OCI-LY7 (cell line): Measurements from ENCODE around the gene LTK. TPM values are rescaled to one million over a fixed set of nuclear protein-coding genes. Genes with fewer than 3 reads are reported as not detected.

Source experiments
- BruUV-seq: library from RNA; stranded (reverse); fragments of 400-500 nt; replicated peaks from 2 replicates; lab custom pipeline; 2021; lab: Mats Ljungman, UMichigan
- CTCF ChIA-PET: fragments of 300-600 bp; sonication (Branson Sonifier 250); formaldehyde crosslinking; loops from one replicate; lab custom pipeline; 2022; ENCODE audit warnings: antibody characterized with exemption; ENCODE audit not compliant: unreplicated experiment; lab: Charles Lee
- POLR2A ChIA-PET: fragments of 300-600 bp; sonication (Branson Sonifier 250); formaldehyde crosslinking; loops from one replicate; lab custom pipeline; 2022; ENCODE audit warnings: antibody characterized with exemption; lab: Charles Lee
- DNase-seq: peaks from one replicate; pipeline ENCODE4 v3.0.0-alpha.2; 2015; ENCODE audit warnings: low spot score
- H2AFZ ChIP-seq: fragments of 200-600 bp; sonication (generic), shearing (Covaris generic); 2 replicates; pipeline ENCODE4 v1.6.1; 2014; ENCODE audit warnings: mild to moderate bottlenecking, antibody characterized with exemption, low read length, moderate library complexity
- H3K27ac ChIP-seq: fragments of 200-600 bp; sonication (generic); 2 replicates; pipeline ENCODE4 v1.5.1; 2014; ENCODE audit warnings: mixed run types, low read depth, mild to moderate bottlenecking, moderate library complexity, low read length, inconsistent platforms; ENCODE audit not compliant: poor library complexity, severe bottlenecking
- H3K36me3 ChIP-seq: fragments of 200-600 bp; sonication (generic); 2 replicates; pipeline ENCODE4 v1.6.1; 2014; ENCODE audit warnings: mild to moderate bottlenecking, antibody characterized with exemption, low read length, moderate library complexity, mixed read lengths; ENCODE audit not compliant: insufficient read depth
- H3K4me1 ChIP-seq: fragments of 200-600 bp; sonication (generic); 2 replicates; pipeline ENCODE4 v1.5.1; 2014; ENCODE audit warnings: mild to moderate bottlenecking, low read length; ENCODE audit not compliant: insufficient read depth, poor library complexity, severe bottlenecking
- H3K4me2 ChIP-seq: fragments of 200-600 bp; sonication (generic); 2 replicates; pipeline ENCODE4 v1.6.1; 2014; ENCODE audit warnings: mild to moderate bottlenecking, low read length
- H3K4me3 ChIP-seq: fragments of 200-600 bp; sonication (generic); 2 replicates; pipeline ENCODE4 v1.5.1; 2014; ENCODE audit warnings: mild to moderate bottlenecking, low read depth, low read length; ENCODE audit not compliant: poor library complexity, severe bottlenecking
- H3K79me2 ChIP-seq: fragments of 200-600 bp; sonication (generic); 2 replicates; pipeline ENCODE4 v1.6.1; 2016; ENCODE audit warnings: low read depth, mild to moderate bottlenecking, low read length, moderate library complexity, mixed read lengths; ENCODE audit not compliant: insufficient read depth
- H3K9me2 ChIP-seq: fragments of 200-600 bp; sonication (generic); 2 replicates; pipeline ENCODE4 v1.6.1; 2016; ENCODE audit warnings: mild to moderate bottlenecking, low read length, mixed read lengths; ENCODE audit not compliant: insufficient read depth
- H3K9me3 ChIP-seq: fragments of 200-600 bp; sonication (generic); 2 replicates; pipeline ENCODE4 v1.6.1; 2014; ENCODE audit warnings: mild to moderate bottlenecking, mixed run types, low read length, mixed read lengths
- H4K20me1 ChIP-seq: fragments of 200-600 bp; sonication (generic); 2 replicates; pipeline ENCODE4 v1.6.1; 2014; ENCODE audit warnings: mild to moderate bottlenecking, antibody characterized with exemption, low read length, moderate library complexity, mixed read lengths; ENCODE audit not compliant: insufficient read depth
- EZH2phosphoT487 ChIP-seq: fragments of 200-600 bp; sonication (generic); IDR thresholded peaks from 2 replicates; pipeline ENCODE4 v1.6.1; 2018; ENCODE audit warnings: low read depth, borderline replicate concordance, mild to moderate bottlenecking, mixed run types, antibody characterized with exemption, low read length, moderate library complexity, mixed read lengths
- intact Hi-C: fragments of 100-400 bp; cut with micrococcal nuclease; formaldehyde crosslinking; loops from one replicate; pipeline ENCODE4 v1.10.0; 2022; ENCODE audit not compliant: unreplicated experiment
- total RNA-seq, 2 experiments: library from RNA; depleted of rRNA in 1 of 2; stranded (reverse); fragments of >200 nt in 1 of 2; shearing (Covaris generic) in 1 of 2; gene quantifications; 2 replicates each; pipeline ENCODE4 v1.2.3, GENCODE V29; 2014 to 2022
- TF ChIP-seq, protein P1 (sequence below): fragments of 200-600 bp; sonication (generic); conservative IDR thresholded peaks from 2 replicates; pipeline ENCODE4 v1.5.1; 2014; ENCODE audit warnings: mild to moderate bottlenecking, antibody characterized with exemption, low read length, moderate library complexity, mixed read lengths

LTK gene
- total RNA-seq, 2 experiments from 2014 or later, result 0.11 to 0.22 TPM

DNA sequence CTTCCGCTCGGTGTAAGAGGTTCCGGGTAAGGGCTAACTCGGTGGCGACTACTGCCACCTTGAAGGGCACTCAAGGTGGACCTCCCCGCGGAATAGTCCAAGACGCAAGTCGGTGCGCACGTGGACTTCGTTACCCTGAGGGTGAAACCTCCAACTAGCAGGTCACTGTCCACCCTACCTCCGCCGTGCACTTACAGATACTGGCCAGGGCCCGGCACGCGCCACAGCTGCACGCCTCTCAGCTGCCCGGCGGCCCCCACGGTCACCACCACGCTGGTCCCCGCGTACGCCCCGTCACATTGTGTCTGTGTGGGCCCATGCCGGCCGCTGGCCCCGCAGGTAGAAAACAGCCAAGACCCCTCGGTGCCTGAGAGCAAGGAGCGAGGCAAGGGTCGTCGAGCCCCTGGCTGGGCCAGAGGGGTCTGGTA is 1.1 kb downstream of the LTK start:
- Histone ChIP-seq H3K9me3 (no peaks in the 10 kb centered on the region), H3K4me2 (no peak overlapping the region), H4K20me1 (no peaks in the 10 kb centered on the region), H3K27ac (no peak overlapping the region), H3K79me2 (no peaks in the 10 kb centered on the region), H3K4me1 (no peaks in the 10 kb centered on the region), H3K4me3 (no peak overlapping the region), H3K36me3 (no peaks in the 10 kb centered on the region), H3K9me2 (no peaks in the 10 kb centered on the region), H2AFZ (no peak overlapping the region)
- no TSS peak for BruUV-seq
- intact Hi-C loops, result no loop called here
- POLR2A ChIA-PET, result no interaction called here
- TF ChIP-seq, protein P1, sequence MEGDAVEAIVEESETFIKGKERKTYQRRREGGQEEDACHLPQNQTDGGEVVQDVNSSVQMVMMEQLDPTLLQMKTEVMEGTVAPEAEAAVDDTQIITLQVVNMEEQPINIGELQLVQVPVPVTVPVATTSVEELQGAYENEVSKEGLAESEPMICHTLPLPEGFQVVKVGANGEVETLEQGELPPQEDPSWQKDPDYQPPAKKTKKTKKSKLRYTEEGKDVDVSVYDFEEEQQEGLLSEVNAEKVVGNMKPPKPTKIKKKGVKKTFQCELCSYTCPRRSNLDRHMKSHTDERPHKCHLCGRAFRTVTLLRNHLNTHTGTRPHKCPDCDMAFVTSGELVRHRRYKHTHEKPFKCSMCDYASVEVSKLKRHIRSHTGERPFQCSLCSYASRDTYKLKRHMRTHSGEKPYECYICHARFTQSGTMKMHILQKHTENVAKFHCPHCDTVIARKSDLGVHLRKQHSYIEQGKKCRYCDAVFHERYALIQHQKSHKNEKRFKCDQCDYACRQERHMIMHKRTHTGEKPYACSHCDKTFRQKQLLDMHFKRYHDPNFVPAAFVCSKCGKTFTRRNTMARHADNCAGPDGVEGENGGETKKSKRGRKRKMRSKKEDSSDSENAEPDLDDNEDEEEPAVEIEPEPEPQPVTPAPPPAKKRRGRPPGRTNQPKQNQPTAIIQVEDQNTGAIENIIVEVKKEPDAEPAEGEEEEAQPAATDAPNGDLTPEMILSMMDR, result no peak
- no peak for TF ChIP-seq EZH2phosphoT487
- DNase-seq, result no peak
- CTCF ChIA-PET, result no interaction called here

DNA sequence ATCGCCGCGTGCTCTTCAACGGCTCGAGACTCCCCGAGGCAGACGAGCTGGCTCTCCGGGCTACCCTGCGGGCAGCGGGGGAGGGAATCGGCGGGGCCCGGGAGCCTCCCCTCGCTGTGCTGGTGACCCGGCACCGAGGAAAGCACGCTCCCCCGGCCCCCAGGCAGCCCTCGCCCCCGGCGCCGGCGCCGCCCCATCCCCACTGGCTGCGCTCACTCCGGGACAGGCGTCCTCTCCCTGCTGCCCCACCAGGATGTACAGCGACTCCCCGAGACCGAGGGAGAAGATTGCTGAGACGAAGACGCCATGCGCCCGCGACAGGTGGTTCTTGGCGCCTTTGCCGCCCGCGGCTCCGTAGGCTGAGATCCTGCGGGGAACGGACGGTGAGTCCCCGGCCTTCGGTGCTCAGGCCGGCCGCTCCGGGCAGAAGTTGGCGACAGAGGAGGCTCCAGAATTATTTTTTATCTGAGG is 1.7 kb downstream of the LTK start:
- no TSS peak for BruUV-seq
- intact Hi-C loops, result no loop called here
- H3K4me3 ChIP-seq, result no peak overlapping the region
- no peaks in the 10 kb centered on the region for H3K79me2 ChIP-seq
- no peaks in the 10 kb centered on the region for H3K9me2 ChIP-seq
- no peaks in the 10 kb centered on the region for H3K36me3 ChIP-seq
- POLR2A ChIA-PET, result no interaction called here
- no peak for TF ChIP-seq EZH2phosphoT487
- TF ChIP-seq, protein P1, result no peak
- H3K27ac ChIP-seq, result no peak overlapping the region
- H3K9me3 ChIP-seq, result no peaks in the 10 kb centered on the region
- CTCF ChIA-PET, result no interaction called here
- no peaks in the 10 kb centered on the region for H4K20me1 ChIP-seq
- H3K4me2 ChIP-seq, result no peak overlapping the region
- H2AFZ ChIP-seq, result no peak overlapping the region
- no peak for DNase-seq
- H3K4me1 ChIP-seq, result no peaks in the 10 kb centered on the region

DNA sequence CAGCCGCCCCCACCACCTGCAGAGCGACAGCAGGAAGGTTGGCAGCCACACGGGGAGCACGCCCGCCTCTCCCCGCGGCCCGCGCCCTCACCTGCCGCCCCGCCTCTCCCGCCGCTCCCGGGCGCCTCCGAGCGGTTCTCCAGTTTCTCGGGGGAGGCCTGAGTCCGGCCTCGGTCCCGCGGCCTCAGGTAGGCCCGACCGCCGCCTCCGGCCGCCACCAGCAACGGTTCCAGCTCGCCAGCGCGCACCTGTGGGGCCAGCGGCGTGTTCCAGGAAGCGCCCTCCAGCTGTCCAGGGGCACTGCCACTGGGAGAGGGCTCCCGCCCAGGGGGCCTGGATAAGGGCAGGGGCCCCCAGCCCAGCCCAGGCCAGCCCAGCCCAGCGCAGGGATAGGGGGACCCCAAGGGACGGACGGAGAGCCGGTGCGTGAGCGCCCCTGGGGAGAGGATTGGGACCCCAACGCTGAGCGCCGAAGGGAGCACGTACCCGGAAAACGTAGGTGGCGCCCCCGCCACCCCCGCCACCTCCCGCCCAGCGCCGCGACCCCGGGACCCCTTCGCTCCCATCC is 2.2 kb downstream of the LTK start:
- Histone ChIP-seq H3K4me1 (no peaks in the 10 kb centered on the region), H3K36me3 (no peaks in the 10 kb centered on the region), H3K9me2 (no peaks in the 10 kb centered on the region), H3K4me2 (no peak overlapping the region), H3K27ac (no peak overlapping the region), H3K9me3 (no peaks in the 10 kb centered on the region), H4K20me1 (no peaks in the 10 kb centered on the region), H3K79me2 (no peaks in the 10 kb centered on the region), H2AFZ (no peak overlapping the region), H3K4me3 (no peak overlapping the region)
- ChIA-PET POLR2A (no interaction called here), CTCF (no interaction called here)
- DNase-seq, result no peak
- no TSS peak for BruUV-seq
- no peak for TF ChIP-seq EZH2phosphoT487
- TF ChIP-seq, protein P1, result no peak
- intact Hi-C loops, result no loop called here
